Loucy (cell line): ENCODE measurements around the gene ARID1B.

Experiments
- H2AFZ ChIP-seq: fragments of 200-600 bp; sonication (generic); 2 replicates; pipeline ENCODE4 v1.6.0; 2016; ENCODE audit warnings: antibody characterized with exemption, mild to moderate bottlenecking, low read length, moderate library complexity
- H3F3A ChIP-seq: fragments of 200-600 bp; 2 replicates; pipeline ENCODE4 v1.6.0; 2016; ENCODE audit warnings: antibody characterized with exemption, low read depth, mild to moderate bottlenecking
- H3K27me3 ChIP-seq: fragments of 200-600 bp; sonication (generic); 2 replicates; pipeline ENCODE4 v1.6.1; 2014; ENCODE audit warnings: low read length, mild to moderate bottlenecking; ENCODE audit not compliant: insufficient read depth, poor library complexity, severe bottlenecking
- H3K36me3 ChIP-seq: fragments of 200-600 bp; sonication (generic); 2 replicates; pipeline ENCODE4 v1.6.1; 2016; ENCODE audit warnings: low read length; ENCODE audit not compliant: insufficient read depth
- H3K4me1 ChIP-seq: fragments of 200-600 bp; sonication (generic); 2 replicates; pipeline ENCODE4 v1.5.1; 2014; ENCODE audit warnings: low read length, mild to moderate bottlenecking; ENCODE audit not compliant: insufficient read depth, poor library complexity, severe bottlenecking
- H3K4me2 ChIP-seq: fragments of 200-600 bp; sonication (generic); 2 replicates; pipeline ENCODE4 v1.6.0; 2014; ENCODE audit warnings: antibody characterized with exemption, low read length, low read depth, mild to moderate bottlenecking; ENCODE audit not compliant: poor library complexity, severe bottlenecking
- H3K4me3 ChIP-seq: fragments of 200-600 bp; sonication (generic); 2 replicates; pipeline ENCODE4 v1.5.1; 2014; ENCODE audit warnings: low read length, mild to moderate bottlenecking, mixed read lengths; ENCODE audit not compliant: poor library complexity, severe bottlenecking
- H3K79me2 ChIP-seq: fragments of 200-600 bp; sonication (generic); 2 replicates; pipeline ENCODE4 v1.6.1; 2014; ENCODE audit warnings: low read length; ENCODE audit not compliant: insufficient read depth
- H3K9ac ChIP-seq: fragments of 200-600 bp; sonication (generic); 2 replicates; pipeline ENCODE4 v1.6.0; 2014; ENCODE audit warnings: mild to moderate bottlenecking, low read depth, low read length, moderate library complexity; ENCODE audit not compliant: poor library complexity, severe bottlenecking
- H3K9me2 ChIP-seq: fragments of 200-600 bp; sonication (generic); replicated peaks from 2 replicates; pipeline ENCODE4 v1.6.1; 2016; ENCODE audit warnings: low read depth, low read length, mixed read lengths
- H3K9me3 ChIP-seq: fragments of 200-600 bp; sonication (generic); 2 replicates; pipeline ENCODE4 v1.6.1; 2014; ENCODE audit warnings: mild to moderate bottlenecking, antibody characterized with exemption, low read length, low read depth; ENCODE audit not compliant: insufficient read depth
- H4K20me1 ChIP-seq: fragments of 200-600 bp; sonication (generic); 2 replicates; pipeline ENCODE4 v1.6.0; 2014; ENCODE audit warnings: antibody characterized with exemption, low read length, mild to moderate bottlenecking; ENCODE audit not compliant: insufficient read depth, poor library complexity, severe bottlenecking
- CTCF ChIP-seq: fragments of 200-600 bp; sonication (generic); conservative IDR thresholded peaks from 2 replicates; pipeline ENCODE4 v1.5.1; 2014; ENCODE audit warnings: mild to moderate bottlenecking, antibody characterized with exemption, low read length
- EZH2phosphoT487 ChIP-seq: fragments of 200-600 bp; IDR thresholded peaks from 2 replicates; pipeline ENCODE4 v1.6.1; 2018; ENCODE audit warnings: antibody characterized with exemption, mild to moderate bottlenecking, moderate library complexity, borderline replicate concordance

ARID1B gene

GRCh38 chr6:156781861-156782631 lies 4.9 kb downstream of the ARID1B start:
- Histone ChIP-seq H3K9me2 (no peaks in the 10 kb centered on the region), H3K4me1 (peaks cover 52% of the 10 kb centered on the region), H3K9ac (peak overlapping the region; percentile 71), H3K27me3 (no peaks in the 10 kb centered on the region), H2AFZ (no peak overlapping the region), H4K20me1 (peaks cover 72% of the 10 kb centered on the region), H3K36me3 (peaks cover 3% of the 10 kb centered on the region), H3K9me3 (no peaks in the 10 kb centered on the region), H3K79me2 (peaks cover 92% of the 10 kb centered on the region), H3K4me3 (peak overlapping the region; percentile 81), H3K4me2 (peak overlapping the region; percentile 79), H3F3A (no peaks in the 10 kb centered on the region)
- TF ChIP-seq CTCF (no peak), EZH2phosphoT487 (no peak)

DNA sequence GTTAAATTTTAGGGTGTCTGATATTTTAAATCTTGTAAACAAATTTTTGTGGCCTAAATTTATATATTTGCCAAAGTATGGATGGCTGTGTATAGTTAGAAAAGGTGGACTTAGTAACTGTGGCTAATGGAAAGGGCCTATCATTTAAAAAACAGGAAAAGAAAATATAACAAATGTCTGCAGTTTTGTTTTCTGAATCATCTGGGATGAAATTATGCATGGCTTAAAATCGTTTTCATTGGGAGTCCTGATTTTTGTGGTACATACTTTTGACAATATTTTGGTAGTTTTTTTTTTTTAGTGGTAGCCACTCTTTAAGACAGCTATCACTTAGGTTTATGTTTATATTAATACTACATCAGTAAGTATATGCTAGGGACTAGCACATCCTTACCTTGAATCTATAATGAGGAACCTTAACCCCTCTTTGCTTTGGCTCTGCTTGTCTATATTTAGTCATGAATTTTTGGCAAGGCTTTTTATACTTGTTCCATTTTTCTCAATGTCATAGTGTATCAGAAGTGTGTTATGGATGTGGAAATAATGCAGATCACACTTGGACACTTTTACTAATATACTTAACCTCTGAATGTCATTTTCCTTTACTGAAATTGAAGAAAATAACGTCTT lies 5.6 kb downstream of the ARID1B start:
- H3K9me2 ChIP-seq = no peaks in the 10 kb centered on the region
- H2AFZ ChIP-seq = no peak overlapping the region
- no peak for TF ChIP-seq CTCF
- TF ChIP-seq EZH2phosphoT487 = no peak
- H3K4me1 ChIP-seq = peaks cover 59% of the 10 kb centered on the region
- no peaks in the 10 kb centered on the region for H3K9me3 ChIP-seq
- H3K4me2 ChIP-seq = peak overlapping the region; percentile 79
- peaks cover 100% of the 10 kb centered on the region for H3K79me2 ChIP-seq
- peaks cover 3% of the 10 kb centered on the region for H3K36me3 ChIP-seq
- peaks cover 80% of the 10 kb centered on the region for H4K20me1 ChIP-seq
- H3K4me3 ChIP-seq = peak overlapping the region; percentile 81
- H3K9ac ChIP-seq = peak overlapping the region; percentile 71
- no peaks in the 10 kb centered on the region for H3F3A ChIP-seq
- H3K27me3 ChIP-seq = no peaks in the 10 kb centered on the region

DNA sequence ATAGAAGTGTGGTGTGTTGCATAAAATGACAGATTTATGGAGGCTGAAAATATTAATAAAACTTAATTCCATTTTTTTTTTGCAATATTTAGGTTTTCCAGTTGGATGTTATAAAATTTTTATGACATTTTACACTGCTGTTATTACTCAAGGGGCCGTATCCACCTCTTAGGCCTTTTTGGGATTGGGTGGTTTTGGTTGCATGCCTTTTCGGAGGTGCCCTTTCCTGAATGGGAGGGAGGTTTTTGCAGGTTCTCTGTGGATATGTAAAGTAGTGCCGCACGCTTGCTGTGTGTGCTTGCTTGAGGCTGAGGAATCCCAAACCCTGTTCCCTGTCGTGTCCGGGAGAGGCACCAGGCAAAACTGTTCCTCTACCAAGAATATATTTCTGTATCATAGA lies 6.8 kb downstream of the ARID1B start:
- Histone ChIP-seq H3K9ac (peak overlapping the region; percentile 71), H3F3A (no peaks in the 10 kb centered on the region), H3K36me3 (peaks cover 3% of the 10 kb centered on the region), H3K4me3 (peak overlapping the region; percentile 81), H3K9me2 (no peaks in the 10 kb centered on the region), H3K4me1 (peaks cover 70% of the 10 kb centered on the region), H3K79me2 (peaks cover 100% of the 10 kb centered on the region), H3K4me2 (peak overlapping the region; percentile 79), H3K9me3 (no peaks in the 10 kb centered on the region), H3K27me3 (no peaks in the 10 kb centered on the region), H4K20me1 (peaks cover 91% of the 10 kb centered on the region), H2AFZ (no peak overlapping the region)
- no peak for TF ChIP-seq EZH2phosphoT487
- TF ChIP-seq CTCF = no peak
